Osteocyte (in vitro differentiated cells): ENCODE results near the gene RPL32. TPM values are rescaled to one million over a fixed set of nuclear protein-coding genes. Genes with fewer than 3 reads are reported as not detected.
"Not testable (repeated sequence)": the region's sequence is repeated elsewhere in the genome, so short reads cannot be mapped to it uniquely, and the experiment has no call there.

ENCODE experiments used
- DNase-seq: peaks from one replicate; pipeline ENCODE4 v3.0.0; 2021; ENCODE audit warnings: mixed read lengths; ENCODE audit not compliant: unreplicated experiment; ENCODE audit errors: extremely low spot score
- H3K27ac Mint-ChIP-seq: one replicate; pipeline ENCODE4 v1.8.0; 2021; ENCODE audit warnings: mild to moderate bottlenecking, mixed read lengths; ENCODE audit not compliant: unreplicated experiment
- H3K27me3 Mint-ChIP-seq: one replicate; pipeline ENCODE4 v1.8.0; 2021; ENCODE audit warnings: mixed read lengths; ENCODE audit not compliant: unreplicated experiment
- H3K36me3 Mint-ChIP-seq: one replicate; pipeline ENCODE4 v1.8.0; 2021; ENCODE audit warnings: mixed read lengths; ENCODE audit not compliant: unreplicated experiment
- H3K4me1 Mint-ChIP-seq: one replicate; pipeline ENCODE4 v1.8.0; 2021; ENCODE audit warnings: mixed read lengths; ENCODE audit not compliant: unreplicated experiment
- H3K4me3 Mint-ChIP-seq: one replicate; pipeline ENCODE4 v1.8.0; 2021; ENCODE audit warnings: mild to moderate bottlenecking, moderate library complexity, mixed read lengths; ENCODE audit not compliant: unreplicated experiment
- H3K9me3 Mint-ChIP-seq: one replicate; pipeline ENCODE4 v1.8.0; 2021; ENCODE audit warnings: mixed read lengths; ENCODE audit not compliant: unreplicated experiment
- CTCF ChIP-seq: fragments of 200-600 bp; sonication (generic); IDR thresholded peaks from 2 replicates; pipeline ENCODE4 v1.5.0; 2021; ENCODE audit warnings: antibody characterized with exemption, mild to moderate bottlenecking, moderate library complexity
- total RNA-seq: library from RNA; stranded (reverse); gene quantifications from 2 replicates; pipeline ENCODE4 v1.2.1, GENCODE V29; 2021

The RPL32 gene
- total RNA-seq, 1 donor from 2014 or later: 1,247 TPM

- no peak for DNase-seq
- Mint-ChIP-seq H3K36me3 (no peaks in the 10 kb centered on the region), H3K27me3 (peaks cover 10% of the 10 kb centered on the region), H3K4me1 (peaks cover 1% of the 10 kb centered on the region), H3K4me3 (no peak overlapping the region), H3K9me3 (no peaks in the 10 kb centered on the region), H3K27ac (no peak overlapping the region)
- TF ChIP-seq CTCF: no peak
Observed at GRCh38 chr3:12879191-12879815, 37.9 kb upstream of the RPL32 start.

- not testable (repeated sequence) for H3K27ac Mint-ChIP-seq, H3K9me3 Mint-ChIP-seq, H3K27me3 Mint-ChIP-seq, H3K36me3 Mint-ChIP-seq, DNase-seq, H3K4me1 Mint-ChIP-seq, H3K4me3 Mint-ChIP-seq
Observed at GRCh38 chr3:12878758-12879157, 37.4 kb upstream of the RPL32 start.

- TF ChIP-seq CTCF: no peak
- Mint-ChIP-seq H3K4me3 (no peak overlapping the region), H3K9me3 (no peaks in the 10 kb centered on the region), H3K27me3 (peaks cover 10% of the 10 kb centered on the region), H3K4me1 (peaks cover 1% of the 10 kb centered on the region), H3K27ac (no peak overlapping the region), H3K36me3 (no peaks in the 10 kb centered on the region)
- no peak for DNase-seq
Observed at GRCh38 chr3:12878141-12878574, 36.8 kb upstream of the RPL32 start.

GRCh38 chr3:12877040-12877439 is 35.7 kb upstream of the RPL32 start:
- no peak overlapping the region for H3K27ac Mint-ChIP-seq
- peaks cover 1% of the 10 kb centered on the region for H3K4me1 Mint-ChIP-seq
- H3K27me3 Mint-ChIP-seq: peaks cover 8% of the 10 kb centered on the region
- H3K36me3 Mint-ChIP-seq: no peaks in the 10 kb centered on the region
- no peak for DNase-seq
- no peaks in the 10 kb centered on the region for H3K9me3 Mint-ChIP-seq
- no peak for TF ChIP-seq CTCF
- no peak overlapping the region for H3K4me3 Mint-ChIP-seq

- Mint-ChIP-seq H3K27ac (no peak overlapping the region), H3K9me3 (no peaks in the 10 kb centered on the region), H3K36me3 (no peaks in the 10 kb centered on the region), H3K27me3 (peaks cover 10% of the 10 kb centered on the region), H3K4me1 (peaks cover 1% of the 10 kb centered on the region), H3K4me3 (peak overlapping the region; percentile 29)
- no peak for DNase-seq
- TF ChIP-seq CTCF: peak; percentile 30
Observed at GRCh38 chr3:12875857-12876836, 34.8 kb upstream of the RPL32 start.
